Tibial artery (tissue), 4 donors: ENCODE data around the gene NUSAP1.
A peak's percentile ranks its signal among the peaks of the same experiment; 100 is the strongest.

ENCODE experiments used
- DNase-seq, 2 donors: peaks; one replicate each; pipeline ENCODE4 v3.0.0-alpha.2; 2019
- H3K27ac ChIP-seq, 2 donors: fragments of 200-600 bp; sonication (generic) in 1 of 2; 1 replicate in 1 of 2; 2 replicates in 1 of 2; pipeline ENCODE4 v1.5.1; 2018 to 2019; ENCODE audit warnings: mild to moderate bottlenecking in 1 of 2
- H3K27me3 ChIP-seq, 2 donors: fragments of 200-600 bp; sonication (generic) in 1 of 2; one replicate each; pipeline versions ENCODE4 v1.5.1 to v1.6.0; 2016 to 2019
- H3K36me3 ChIP-seq, 3 donors: fragments of 200-600 bp; sonication (generic) in 2 of 3; one replicate each; pipeline ENCODE4 v1.5.1; 2016 to 2019; ENCODE audit warnings: mild to moderate bottlenecking in 2 of 3
- H3K4me1 ChIP-seq, 4 donors: fragments of 200-600 bp; sonication (generic) in 2 of 4; 1 replicate in 3 of 4; 2 replicates in 1 of 4; pipeline ENCODE4 v1.5.1; 2016 to 2019
- H3K4me3 ChIP-seq, 2 donors: fragments of 200-600 bp; sonication (generic) in 1 of 2; 1 replicate in 1 of 2; 2 replicates in 1 of 2; pipeline ENCODE4 v1.5.1; 2018 to 2019; ENCODE audit warnings: mild to moderate bottlenecking in 2 of 2
- H3K9me3 ChIP-seq, 3 donors: fragments of 200-600 bp; sonication (generic) in 1 of 3; one replicate each; pipeline ENCODE4 v1.5.1; 2016 to 2019
- CTCF ChIP-seq, 2 experiments: fragments of 200-600 bp in 1 of 2; fragments of 450-650 bp in 1 of 2; IDR thresholded peaks; one replicate each; pipeline ENCODE4 v1.5.1; 2017 to 2019; ENCODE audit warnings: antibody characterized with exemption in 2 of 2, mild to moderate bottlenecking in 1 of 2, moderate library complexity in 1 of 2
- intact Hi-C: fragments of 100-400 bp; cut with DNase I; formaldehyde crosslinking; loops from one replicate; pipeline ENCODE4 v1.15.0; 2023; ENCODE audit warnings: low total_unique reads

NUSAP1 gene

DNA sequence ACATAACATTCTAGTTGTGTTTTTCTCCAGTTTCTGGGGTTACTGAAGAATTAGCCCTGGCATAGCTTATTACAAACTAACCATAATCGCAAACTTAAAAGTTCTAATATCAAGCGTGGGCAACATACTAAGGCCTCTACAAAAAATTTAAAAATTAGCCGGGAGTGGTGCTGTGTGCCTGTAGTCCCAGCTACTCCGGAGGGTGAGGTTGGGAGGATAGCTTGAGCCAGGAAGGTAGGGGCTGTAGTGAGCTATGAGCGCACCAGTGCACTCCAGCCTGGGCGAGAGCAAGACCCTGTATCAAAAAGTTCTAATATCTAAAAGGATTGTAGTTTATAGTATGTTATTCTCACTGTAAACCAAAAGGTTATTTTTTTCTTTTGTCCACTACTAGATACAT, 1.4 kb upstream of the NUSAP1 start:
- intact Hi-C loops, result no loop called here

DNA sequence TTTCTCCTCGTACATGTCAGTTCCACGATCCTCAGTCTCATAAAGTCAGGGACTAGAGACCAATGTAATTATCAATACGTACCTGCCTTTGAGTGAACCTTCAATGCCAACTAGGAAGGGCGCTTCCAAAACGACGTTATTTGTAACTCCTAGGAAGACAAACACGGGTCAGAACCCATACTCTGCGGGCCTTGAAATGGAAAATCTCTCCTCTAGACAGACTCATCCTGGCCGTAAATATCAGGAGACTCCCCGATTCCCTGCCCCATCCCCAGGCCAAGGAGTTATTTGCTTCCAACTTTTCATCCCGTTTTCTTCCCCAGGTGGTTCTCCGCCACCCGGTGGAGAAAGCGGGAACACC, 868 bp upstream of the NUSAP1 start:
- Histone ChIP-seq H3K36me3 (no peaks in the 10 kb centered on the region), H3K9me3 (no peaks in the 10 kb centered on the region), H3K27me3 (no peaks in the 10 kb centered on the region), H3K4me3 (peak overlapping the region; percentile 84 to 94), H3K4me1 (peaks cover 0 to 13% (median 7%) of the 10 kb centered on the region in 4 donors), H3K27ac (peak overlapping the region; percentile 13 to 60)
- DNase-seq, result no peak
- intact Hi-C loops, result no loop called here
- no peak for TF ChIP-seq CTCF (IDR thresholded peaks at IDR 0.05)

More for the DNA sequence above, 1.4 kb upstream of the NUSAP1 start:
- TF ChIP-seq CTCF (IDR thresholded peaks at IDR 0.05), result no peak
- no peaks in the 10 kb centered on the region for H3K36me3 ChIP-seq
- H3K27ac ChIP-seq, result no peak overlapping the region
- no peaks in the 10 kb centered on the region for H3K27me3 ChIP-seq
- no peaks in the 10 kb centered on the region for H3K9me3 ChIP-seq
- H3K4me3 ChIP-seq, result no peak overlapping the region
- DNase-seq, result no peak
- H3K4me1 ChIP-seq, result peaks cover 0 to 13% (median 7%) of the 10 kb centered on the region in 4 donors

DNA sequence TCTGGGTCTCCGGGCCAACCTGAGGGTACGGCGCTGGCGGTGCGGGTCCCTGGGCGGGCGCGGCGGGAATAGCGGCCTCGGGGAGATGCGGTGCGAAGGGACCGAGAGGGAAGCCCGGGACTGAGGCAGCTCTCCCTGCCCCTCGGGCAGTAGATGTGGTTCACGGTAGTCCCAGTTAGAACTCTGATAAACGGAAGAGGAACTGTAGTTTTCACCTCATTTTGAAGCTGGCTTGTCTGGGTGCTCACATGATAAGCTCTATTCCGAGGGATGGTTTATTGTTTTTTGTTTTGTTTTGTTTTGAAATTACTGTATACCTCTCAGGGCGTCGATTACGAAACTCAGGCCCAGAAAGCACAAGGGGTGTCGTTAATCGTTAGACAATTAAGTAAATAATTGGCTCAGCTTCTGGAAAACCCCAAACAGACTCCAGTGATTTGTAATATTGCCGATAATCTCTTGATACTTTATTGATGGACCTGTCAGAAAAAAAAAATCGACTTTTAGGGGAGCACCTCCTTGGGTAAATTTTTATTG, 413 bp downstream of the NUSAP1 start:
- DNase-seq, result peak in 1 of 2 donors; percentile 67
- Histone ChIP-seq H3K27ac (peak overlapping the region; percentile 13 to 60), H3K4me3 (peak overlapping the region; percentile 84 to 94), H3K36me3 (no peaks in the 10 kb centered on the region), H3K9me3 (no peaks in the 10 kb centered on the region), H3K4me1 (peaks cover 0 to 13% (median 7%) of the 10 kb centered on the region in 4 donors), H3K27me3 (no peaks in the 10 kb centered on the region)
- TF ChIP-seq CTCF (IDR thresholded peaks at IDR 0.05), result no peak
- intact Hi-C loops, result no loop called here

DNA sequence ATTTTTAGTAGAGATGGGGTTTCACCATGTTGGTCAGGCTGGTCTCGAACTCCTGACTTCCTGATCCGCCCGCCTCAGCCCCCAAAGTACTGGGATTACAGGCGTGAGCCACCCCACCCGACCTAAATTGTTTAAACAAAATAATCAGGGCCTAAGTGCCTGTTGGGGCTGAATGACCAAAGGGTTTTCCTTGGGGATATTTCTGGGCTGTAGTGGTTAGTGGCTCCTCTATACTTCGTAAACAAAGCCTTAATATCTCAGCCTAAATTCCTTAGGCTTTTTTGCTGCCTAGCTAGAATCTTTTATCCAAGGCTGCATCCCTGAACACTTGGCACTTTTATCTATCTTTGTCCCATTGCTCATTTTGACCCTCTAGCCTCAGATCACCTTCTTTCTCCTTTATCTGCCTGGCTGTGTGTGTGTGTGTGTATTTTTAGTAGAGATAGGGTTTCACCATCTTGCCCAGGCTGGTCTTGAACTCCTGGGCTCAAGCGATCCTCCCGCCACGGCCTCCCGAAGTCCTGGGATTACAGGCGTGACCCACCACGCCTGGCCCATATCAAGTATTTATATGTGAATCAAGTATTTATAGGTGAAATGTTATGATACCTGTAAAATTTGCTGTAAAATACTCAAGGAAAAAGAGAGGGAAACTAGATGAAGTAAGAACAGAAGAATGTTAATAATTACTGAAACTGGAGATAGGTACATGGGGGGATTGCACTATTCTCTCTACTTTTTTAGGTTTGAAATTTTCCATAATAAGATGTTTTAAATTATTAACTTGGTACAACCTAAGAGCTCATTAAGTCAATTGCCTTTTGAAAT, 1.8 kb downstream of the NUSAP1 start:
- no peaks in the 10 kb centered on the region for H3K36me3 ChIP-seq
- H3K9me3 ChIP-seq, result no peaks in the 10 kb centered on the region
- intact Hi-C loops, result no loop called here
- no peak overlapping the region for H3K27ac ChIP-seq
- H3K4me1 ChIP-seq, result peaks cover 0 to 13% (median 7%) of the 10 kb centered on the region in 4 donors
- TF ChIP-seq CTCF (IDR thresholded peaks at IDR 0.05), result no peak
- no peak overlapping the region for H3K4me3 ChIP-seq
- no peaks in the 10 kb centered on the region for H3K27me3 ChIP-seq
- DNase-seq, result no peak

DNA sequence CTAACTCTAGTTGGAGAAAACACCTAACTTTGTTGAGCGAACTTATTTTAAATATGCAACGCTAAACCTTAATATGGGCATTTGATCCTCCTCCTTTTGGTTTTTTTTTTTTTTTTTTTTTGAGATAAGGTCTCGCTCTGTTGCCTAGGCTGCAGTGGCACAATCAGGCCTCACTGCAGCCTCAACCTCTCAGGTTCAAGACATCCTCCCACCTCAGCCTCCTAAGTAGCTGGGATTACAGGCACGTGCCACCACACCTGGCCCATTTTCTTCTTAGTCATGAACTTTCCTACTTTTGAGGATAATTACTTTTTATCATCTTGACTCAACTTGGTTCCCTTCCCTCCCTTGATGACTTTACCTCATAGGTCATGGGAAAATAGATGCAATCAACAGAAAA, 3.9 kb downstream of the NUSAP1 start:
- no peaks in the 10 kb centered on the region for H3K27me3 ChIP-seq
- no peaks in the 10 kb centered on the region for H3K9me3 ChIP-seq
- no peak overlapping the region for H3K27ac ChIP-seq
- peaks cover 0 to 13% (median 7%) of the 10 kb centered on the region in 4 donors for H3K4me1 ChIP-seq
- no peak overlapping the region for H3K4me3 ChIP-seq
- TF ChIP-seq CTCF (IDR thresholded peaks at IDR 0.05), result no peak
- no peaks in the 10 kb centered on the region for H3K36me3 ChIP-seq
- DNase-seq, result no peak
- intact Hi-C loops, result no loop called here
